Tibial artery (tissue), 4 donors: ENCODE data around the gene PIK3C2G.

Source experiments
- DNase-seq, 2 donors: peaks; one replicate each; pipeline ENCODE4 v3.0.0-alpha.2; 2019
- H3K27ac ChIP-seq, 2 donors: fragments of 200-600 bp; sonication (generic) in 1 of 2; 1 replicate in 1 of 2; 2 replicates in 1 of 2; pipeline ENCODE4 v1.5.1; 2018 to 2019; ENCODE audit warnings: mild to moderate bottlenecking in 1 of 2
- H3K27me3 ChIP-seq, 2 donors: fragments of 200-600 bp; sonication (generic) in 1 of 2; one replicate each; pipeline versions ENCODE4 v1.5.1 to v1.6.0; 2016 to 2019
- H3K36me3 ChIP-seq, 3 donors: fragments of 200-600 bp; sonication (generic) in 2 of 3; one replicate each; pipeline ENCODE4 v1.5.1; 2016 to 2019; ENCODE audit warnings: mild to moderate bottlenecking in 2 of 3
- H3K4me1 ChIP-seq, 4 donors: fragments of 200-600 bp; sonication (generic) in 2 of 4; 1 replicate in 3 of 4; 2 replicates in 1 of 4; pipeline ENCODE4 v1.5.1; 2016 to 2019
- H3K4me3 ChIP-seq, 2 donors: fragments of 200-600 bp; sonication (generic) in 1 of 2; 1 replicate in 1 of 2; 2 replicates in 1 of 2; pipeline ENCODE4 v1.5.1; 2018 to 2019; ENCODE audit warnings: mild to moderate bottlenecking in 2 of 2
- H3K9me3 ChIP-seq, 3 donors: fragments of 200-600 bp; sonication (generic) in 1 of 3; one replicate each; pipeline ENCODE4 v1.5.1; 2016 to 2019
- CTCF ChIP-seq, 2 experiments: fragments of 200-600 bp in 1 of 2; fragments of 450-650 bp in 1 of 2; IDR thresholded peaks; one replicate each; pipeline ENCODE4 v1.5.1; 2017 to 2019; ENCODE audit warnings: antibody characterized with exemption in 2 of 2, mild to moderate bottlenecking in 1 of 2, moderate library complexity in 1 of 2
- intact Hi-C: fragments of 100-400 bp; cut with DNase I; formaldehyde crosslinking; loops from one replicate; pipeline ENCODE4 v1.15.0; 2023; ENCODE audit warnings: low total_unique reads

PIK3C2G gene

GRCh38 chr12:18652596-18652995, 391.3 kb downstream of the PIK3C2G start:
- TF ChIP-seq CTCF (IDR thresholded peaks at IDR 0.05), result no peak
- Histone ChIP-seq H3K27me3 (no peaks in the 10 kb centered on the region), H3K27ac (no peak overlapping the region), H3K4me3 (no peak overlapping the region), H3K36me3 (no peaks in the 10 kb centered on the region), H3K4me1 (no peaks in the 10 kb centered on the region), H3K9me3 (no peaks in the 10 kb centered on the region)
- intact Hi-C loops, result no loop called here
- DNase-seq, result no peak

GRCh38 chr12:18653465-18653864, 392.1 kb downstream of the PIK3C2G start:
- Histone ChIP-seq H3K27me3 (no peaks in the 10 kb centered on the region), H3K27ac (no peak overlapping the region), H3K4me3 (no peak overlapping the region), H3K9me3 (peaks cover 0 to 6% (median 0%) of the 10 kb centered on the region in 3 donors), H3K36me3 (no peaks in the 10 kb centered on the region), H3K4me1 (no peaks in the 10 kb centered on the region)
- DNase-seq, result no peak
- intact Hi-C loops, result no loop called here
- no peak for TF ChIP-seq CTCF (IDR thresholded peaks at IDR 0.05)

- H3K9me3 ChIP-seq, result peaks cover 0 to 6% (median 3%) of the 10 kb centered on the region in 3 donors
- H3K4me3 ChIP-seq, result no peak overlapping the region
- intact Hi-C loops, result no loop called here
- H3K4me1 ChIP-seq, result no peaks in the 10 kb centered on the region
- no peak overlapping the region for H3K27ac ChIP-seq
- no peak for TF ChIP-seq CTCF (IDR thresholded peaks at IDR 0.05)
- H3K36me3 ChIP-seq, result no peaks in the 10 kb centered on the region
- no peak for DNase-seq
- H3K27me3 ChIP-seq, result no peaks in the 10 kb centered on the region
Measured at GRCh38 chr12:18655351-18655750, 394.0 kb downstream of the PIK3C2G start.

- no peak for TF ChIP-seq CTCF (IDR thresholded peaks at IDR 0.05)
- H3K4me3 ChIP-seq, result no peak overlapping the region
- intact Hi-C loops, result no loop called here
- H3K27me3 ChIP-seq, result no peaks in the 10 kb centered on the region
- H3K36me3 ChIP-seq, result no peaks in the 10 kb centered on the region
- DNase-seq, result no peak
- H3K9me3 ChIP-seq, result peaks cover 0 to 15% (median 4%) of the 10 kb centered on the region in 3 donors
- H3K27ac ChIP-seq, result no peak overlapping the region
- no peaks in the 10 kb centered on the region for H3K4me1 ChIP-seq
Measured at GRCh38 chr12:18658179-18658578, 396.9 kb downstream of the PIK3C2G start.

GRCh38 chr12:18658829-18659228, 397.5 kb downstream of the PIK3C2G start:
- Histone ChIP-seq H3K27me3 (no peaks in the 10 kb centered on the region), H3K9me3 (peaks cover 0 to 18% (median 4%) of the 10 kb centered on the region in 3 donors), H3K4me3 (no peak overlapping the region), H3K4me1 (no peaks in the 10 kb centered on the region), H3K36me3 (no peaks in the 10 kb centered on the region), H3K27ac (no peak overlapping the region)
- DNase-seq, result no peak
- TF ChIP-seq CTCF (IDR thresholded peaks at IDR 0.05), result no peak
- intact Hi-C loops, result no loop called here

GRCh38 chr12:18676141-18676540, 414.8 kb downstream of the PIK3C2G start:
- H3K27ac ChIP-seq, result no peak overlapping the region
- no peaks in the 10 kb centered on the region for H3K4me1 ChIP-seq
- no peaks in the 10 kb centered on the region for H3K27me3 ChIP-seq
- H3K4me3 ChIP-seq, result no peak overlapping the region
- no peaks in the 10 kb centered on the region for H3K36me3 ChIP-seq
- intact Hi-C loops, result no loop called here
- no peak for TF ChIP-seq CTCF (IDR thresholded peaks at IDR 0.05)
- no peak for DNase-seq
- H3K9me3 ChIP-seq, result no peaks in the 10 kb centered on the region
